AG20443 (cell line): ENCODE results near the gene CNN2.

ENCODE experiments used
- DNase-seq: peaks from one replicate; pipeline ENCODE4 v3.0.0; 2012; ENCODE audit warnings: low spot score, mixed read lengths

Gene CNN2

DNA sequence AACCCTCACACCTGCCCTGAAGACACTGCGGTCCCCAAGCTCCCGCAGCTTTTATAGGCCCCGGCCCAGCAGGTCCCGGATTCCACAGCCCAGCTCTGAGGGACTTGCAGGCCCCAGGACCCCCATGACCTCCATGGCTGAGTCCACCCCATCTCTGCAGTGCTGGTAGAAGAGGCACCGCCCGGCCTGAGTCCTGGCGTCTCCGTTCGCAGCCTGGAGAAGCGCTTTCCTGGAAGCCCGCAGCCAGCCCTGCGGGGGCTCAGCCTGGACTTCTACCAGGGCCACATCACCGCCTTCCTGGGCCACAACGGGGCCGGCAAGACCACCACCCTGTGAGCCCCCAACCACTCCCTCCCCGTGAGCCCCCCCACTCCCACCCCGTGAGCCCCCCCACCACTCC, 22.7 kb downstream of the CNN2 start:
- DNase-seq: no peak

DNA sequence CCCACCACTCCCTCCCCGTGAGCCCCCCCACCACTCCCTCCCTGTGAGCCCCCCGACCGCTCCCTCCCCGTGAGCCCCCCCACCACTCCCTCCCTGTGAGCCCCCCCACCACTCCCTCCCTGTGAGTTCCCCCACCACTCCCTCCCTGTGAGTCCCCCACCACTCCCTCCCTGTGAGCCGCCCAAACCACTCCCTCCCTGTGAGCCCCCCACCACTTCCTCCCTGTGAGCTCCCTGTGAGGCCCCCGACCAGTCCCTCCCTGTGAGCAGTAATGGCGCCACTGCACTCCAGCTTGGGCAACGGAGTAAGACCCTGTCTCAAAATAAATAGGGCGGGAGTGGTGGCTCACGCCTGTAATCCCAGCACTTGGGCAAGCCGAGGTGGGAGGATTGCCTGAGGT, 23.4 kb downstream of the CNN2 start:
- no peak for DNase-seq

DNA sequence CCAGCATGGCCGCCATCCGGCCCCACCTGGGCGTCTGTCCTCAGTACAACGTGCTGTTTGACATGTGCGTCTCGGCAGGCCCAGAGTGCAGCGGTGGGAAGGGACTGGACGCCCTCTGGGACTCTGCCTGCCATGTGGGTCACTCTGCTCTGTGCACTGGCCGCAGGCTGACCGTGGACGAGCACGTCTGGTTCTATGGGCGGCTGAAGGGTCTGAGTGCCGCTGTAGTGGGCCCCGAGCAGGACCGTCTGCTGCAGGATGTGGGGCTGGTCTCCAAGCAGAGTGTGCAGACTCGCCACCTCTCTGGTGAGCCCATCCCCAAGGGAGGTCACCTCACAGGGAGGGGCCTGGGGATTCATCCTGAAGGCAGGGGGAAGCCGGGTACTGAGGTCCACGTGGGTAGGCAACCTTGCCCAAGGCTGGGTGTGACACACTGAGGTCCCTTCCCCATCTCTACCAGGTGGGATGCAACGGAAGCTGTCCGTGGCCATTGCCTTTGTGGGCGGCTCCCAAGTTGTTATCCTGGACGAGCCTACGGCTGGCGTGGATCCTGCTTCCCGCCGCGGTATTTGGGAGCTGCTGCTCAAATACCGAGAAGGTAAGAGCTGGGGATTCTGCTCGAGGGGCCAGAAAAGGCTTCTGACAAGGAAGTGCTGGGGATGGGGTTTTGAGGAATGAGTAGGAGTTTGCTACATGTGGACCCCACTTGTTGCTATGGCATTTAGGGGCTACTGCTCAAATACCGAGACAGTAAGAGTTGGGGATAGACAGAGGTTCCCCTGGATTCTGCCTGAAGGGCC, 24.8 kb downstream of the CNN2 start:
- DNase-seq: no peak

DNA sequence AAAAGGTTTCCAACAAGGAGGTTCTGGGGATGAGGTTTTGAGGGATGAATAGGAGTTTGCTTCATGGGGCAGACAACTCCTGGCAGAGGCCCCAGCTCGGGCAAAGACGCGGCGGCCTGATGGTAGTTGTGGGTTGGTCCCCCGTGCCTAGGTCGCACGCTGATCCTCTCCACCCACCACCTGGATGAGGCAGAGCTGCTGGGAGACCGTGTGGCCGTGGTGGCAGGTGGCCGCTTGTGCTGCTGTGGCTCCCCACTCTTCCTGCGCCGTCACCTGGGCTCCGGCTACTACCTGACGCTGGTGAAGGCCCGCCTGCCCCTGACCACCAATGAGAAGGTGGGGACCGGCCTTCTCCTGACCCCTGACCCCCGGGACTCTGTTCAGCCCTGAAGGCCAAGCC, 25.4 kb downstream of the CNN2 start:
- no peak for DNase-seq

DNA sequence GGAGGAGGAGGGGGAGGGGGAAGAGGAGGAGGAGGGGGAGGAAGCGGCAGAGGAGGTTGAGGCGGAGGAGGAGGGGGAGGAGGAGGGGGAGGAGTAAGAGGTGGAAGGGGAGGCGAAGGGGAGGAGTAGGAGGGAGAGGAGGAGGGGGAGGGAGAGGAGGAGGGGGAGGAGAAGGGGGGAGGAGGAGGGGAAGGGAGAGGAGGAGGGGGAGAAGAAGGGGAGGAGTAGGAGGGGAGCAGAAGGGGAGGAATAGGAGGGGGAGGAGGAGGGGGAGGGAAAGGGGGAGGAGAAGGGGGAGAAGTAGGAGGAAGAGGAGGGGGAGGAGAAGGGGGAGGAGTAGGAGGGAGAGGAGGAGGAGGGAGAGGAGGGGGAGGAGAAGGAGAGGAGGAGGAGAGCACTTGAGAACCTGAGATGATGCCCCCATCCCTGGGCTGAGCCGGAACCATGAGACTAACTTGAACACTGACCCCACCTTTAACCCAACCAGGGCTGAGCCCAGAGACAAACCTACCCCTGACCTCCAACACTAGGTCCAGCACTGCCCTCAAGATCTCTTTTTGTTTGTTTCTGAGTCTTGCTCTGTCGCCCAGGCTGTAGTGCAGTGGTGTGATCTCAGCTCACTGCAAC, 26.1 kb downstream of the CNN2 start:
- no peak for DNase-seq

DNA sequence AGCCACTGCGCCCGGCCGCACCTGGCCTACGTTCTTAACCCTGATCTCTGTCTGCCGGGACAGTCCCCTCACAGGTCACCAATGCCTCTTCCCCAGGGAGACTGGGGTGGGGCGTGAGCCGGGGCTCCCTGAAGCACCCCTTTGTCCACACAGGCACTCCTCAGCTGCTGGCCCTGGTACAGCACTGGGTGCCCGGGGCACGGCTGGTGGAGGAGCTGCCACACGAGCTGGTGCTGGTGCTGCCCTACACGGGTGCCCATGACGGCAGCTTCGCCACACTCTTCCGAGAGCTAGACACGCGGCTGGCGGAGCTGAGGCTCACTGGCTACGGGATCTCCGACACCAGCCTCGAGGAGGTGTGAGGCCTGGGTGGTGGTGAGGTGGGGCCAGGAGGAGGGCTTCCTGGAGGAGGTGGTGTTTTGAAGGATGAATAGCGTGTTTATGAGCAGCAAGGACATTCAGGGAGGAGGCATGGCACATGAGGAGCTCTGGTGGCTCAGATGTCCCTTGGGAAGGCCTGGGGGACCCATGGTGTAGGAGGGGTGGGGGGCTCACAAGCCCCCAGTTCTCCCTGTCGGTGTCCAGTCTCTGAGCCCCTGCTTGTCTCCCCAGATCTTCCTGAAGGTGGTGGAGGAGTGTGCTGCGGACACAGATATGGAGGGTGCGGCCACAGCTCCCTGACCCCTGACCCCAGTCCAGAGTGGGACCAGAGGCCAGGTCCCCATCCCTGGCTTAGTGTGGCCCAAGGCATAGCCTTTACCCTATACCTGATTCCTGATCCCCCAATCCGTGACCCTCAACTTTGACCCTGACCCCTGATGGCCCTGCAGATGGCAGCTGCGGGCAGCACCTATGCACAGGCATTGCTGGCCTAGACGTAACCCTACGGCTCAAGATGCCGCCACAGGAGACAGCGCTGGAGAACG, 27.0 kb downstream of the CNN2 start:
- DNase-seq: no peak

DNA sequence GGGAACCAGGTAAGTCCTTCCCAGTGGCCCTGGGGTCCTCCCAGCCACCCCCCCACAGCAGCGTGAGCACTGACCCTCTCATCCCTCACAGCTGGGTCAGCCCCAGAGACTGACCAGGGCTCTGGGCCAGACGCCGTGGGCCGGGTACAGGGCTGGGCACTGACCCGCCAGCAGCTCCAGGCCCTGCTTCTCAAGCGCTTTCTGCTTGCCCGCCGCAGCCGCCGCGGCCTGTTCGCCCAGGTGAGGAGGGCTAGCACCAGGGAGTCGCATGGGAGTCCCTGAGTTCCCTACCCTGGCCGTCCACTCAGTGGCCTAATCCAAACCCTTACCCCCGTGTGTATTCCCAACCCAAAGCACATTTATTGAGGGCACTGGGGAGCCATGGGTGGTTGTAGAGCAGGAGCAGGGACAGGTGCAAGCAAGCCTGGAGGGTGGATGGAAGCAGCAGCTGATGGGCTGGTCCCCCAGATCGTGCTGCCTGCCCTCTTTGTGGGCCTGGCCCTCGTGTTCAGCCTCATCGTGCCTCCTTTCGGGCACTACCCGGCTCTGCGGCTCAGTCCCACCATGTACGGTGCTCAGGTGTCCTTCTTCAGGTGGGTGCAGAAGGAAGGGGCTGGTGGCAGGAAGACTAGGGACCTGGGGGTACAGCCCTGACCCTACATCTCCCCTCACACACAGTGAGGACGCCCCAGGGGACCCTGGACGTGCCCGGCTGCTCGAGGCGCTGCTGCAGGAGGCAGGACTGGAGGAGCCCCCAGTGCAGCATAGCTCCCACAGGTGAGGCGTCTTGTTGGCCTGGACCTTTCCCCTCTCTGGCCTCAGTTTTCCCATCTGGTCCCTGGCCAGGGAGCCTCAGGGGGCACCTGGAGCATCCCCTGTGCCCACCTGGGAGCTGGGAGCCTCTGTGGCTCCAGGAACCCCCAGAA, 28.0 kb downstream of the CNN2 start:
- DNase-seq: no peak

DNA sequence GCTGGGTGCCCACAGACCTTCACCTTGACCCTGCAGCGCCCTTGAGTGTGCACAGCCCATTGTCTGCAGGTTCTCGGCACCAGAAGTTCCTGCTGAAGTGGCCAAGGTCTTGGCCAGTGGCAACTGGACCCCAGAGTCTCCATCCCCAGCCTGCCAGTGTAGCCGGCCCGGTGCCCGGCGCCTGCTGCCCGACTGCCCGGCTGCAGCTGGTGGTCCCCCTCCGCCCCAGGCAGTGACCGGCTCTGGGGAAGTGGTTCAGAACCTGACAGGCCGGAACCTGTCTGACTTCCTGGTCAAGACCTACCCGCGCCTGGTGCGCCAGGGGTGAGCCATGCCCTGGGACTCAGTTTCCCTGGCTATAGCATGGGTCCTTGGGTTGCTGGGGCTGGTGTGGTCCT, 28.6 kb downstream of the CNN2 start:
- DNase-seq: no peak

DNA sequence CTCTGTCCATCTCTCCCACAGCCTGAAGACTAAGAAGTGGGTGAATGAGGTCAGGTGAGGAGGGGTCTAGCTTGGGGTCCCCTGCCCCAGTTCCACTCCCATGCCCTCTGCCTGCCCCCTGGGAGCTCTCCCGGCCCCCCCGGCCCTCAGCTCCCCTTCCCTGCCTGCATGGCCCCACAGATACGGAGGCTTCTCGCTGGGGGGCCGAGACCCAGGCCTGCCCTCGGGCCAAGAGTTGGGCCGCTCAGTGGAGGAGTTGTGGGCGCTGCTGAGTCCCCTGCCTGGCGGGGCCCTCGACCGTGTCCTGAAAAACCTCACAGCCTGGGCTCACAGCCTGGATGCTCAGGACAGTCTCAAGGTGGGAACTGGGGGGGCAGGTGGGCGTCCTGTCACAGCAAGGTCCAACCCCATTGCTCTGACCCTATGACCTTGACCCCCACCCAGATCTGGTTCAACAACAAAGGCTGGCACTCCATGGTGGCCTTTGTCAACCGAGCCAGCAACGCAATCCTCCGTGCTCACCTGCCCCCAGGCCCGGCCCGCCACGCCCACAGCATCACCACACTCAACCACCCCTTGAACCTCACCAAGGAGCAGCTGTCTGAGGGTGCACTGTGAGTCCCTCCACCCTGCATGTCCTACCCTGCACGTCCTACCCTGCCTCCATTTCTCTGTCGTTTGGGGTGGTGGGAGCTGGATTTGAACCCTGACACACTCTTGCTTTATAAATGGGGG, 29.6 kb downstream of the CNN2 start:
- DNase-seq: no peak

DNA sequence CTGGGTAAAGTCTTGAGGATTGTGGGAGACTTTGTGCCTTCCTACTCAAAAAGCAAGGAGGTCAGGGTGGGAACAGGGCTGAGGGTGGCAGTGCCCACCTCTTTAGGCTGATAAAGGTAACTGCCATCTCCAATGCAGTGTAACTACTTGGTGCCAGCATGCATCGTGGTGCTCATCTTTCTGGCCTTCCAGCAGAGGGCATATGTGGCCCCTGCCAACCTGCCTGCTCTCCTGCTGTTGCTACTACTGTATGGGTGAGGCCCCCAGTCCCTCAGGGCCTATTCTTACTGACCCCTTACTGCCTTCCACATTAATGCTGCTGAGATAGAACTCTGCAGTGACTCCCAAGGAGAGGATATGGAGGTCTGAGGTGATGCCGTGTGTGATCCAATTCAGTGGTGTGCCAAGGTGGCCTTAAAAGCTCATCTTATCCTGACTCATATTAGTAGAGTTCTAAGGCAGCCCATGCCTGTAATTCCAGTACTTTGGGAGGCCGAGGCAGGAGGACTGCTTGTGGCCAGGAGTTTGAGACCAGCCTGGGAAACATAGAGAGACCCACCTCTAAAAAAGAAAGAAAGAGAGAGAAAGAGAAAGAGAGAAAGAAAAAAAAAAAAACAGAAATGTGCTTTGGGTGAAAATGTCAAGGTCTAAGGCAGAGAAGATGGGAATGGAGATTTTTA, 30.9 kb downstream of the CNN2 start:
- no peak for DNase-seq

DNA sequence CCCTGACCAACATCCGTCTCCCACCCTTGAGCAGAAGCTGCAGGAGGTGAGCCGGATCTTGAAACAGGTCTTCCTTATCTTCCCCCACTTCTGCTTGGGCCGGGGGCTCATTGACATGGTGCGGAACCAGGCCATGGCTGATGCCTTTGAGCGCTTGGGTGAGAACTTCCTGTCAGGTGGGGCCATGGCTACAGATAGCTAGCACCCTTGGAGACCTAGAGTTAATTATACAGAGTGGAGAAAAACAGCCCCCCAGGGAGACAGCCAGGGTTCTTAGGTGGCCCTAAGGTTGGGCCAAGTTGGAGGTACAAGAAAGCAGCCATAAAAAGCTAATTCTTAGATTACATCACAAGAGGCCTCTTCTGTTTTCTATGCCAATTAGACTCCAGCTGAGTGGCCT, 31.7 kb downstream of the CNN2 start:
- no peak for DNase-seq

DNA sequence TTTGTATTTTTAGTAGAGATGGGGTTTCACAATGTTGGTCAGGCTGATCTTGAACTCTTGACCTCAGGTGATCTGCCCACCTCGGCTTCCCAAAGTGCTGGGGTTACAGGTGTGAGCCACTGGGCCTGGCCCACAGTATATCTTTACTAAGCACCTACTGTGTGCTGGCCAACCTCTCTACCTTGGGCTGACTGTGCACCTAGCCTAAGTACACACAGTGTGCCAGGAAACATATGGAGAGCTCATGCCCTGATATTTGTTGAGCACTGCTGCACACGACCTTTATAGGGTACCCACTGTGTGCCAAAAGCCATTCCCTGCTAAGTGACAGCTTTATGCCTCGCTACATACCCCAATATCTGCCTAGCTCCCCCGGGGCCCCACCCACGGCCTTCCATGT, 34.3 kb downstream of the CNN2 start:
- no peak for DNase-seq

DNA sequence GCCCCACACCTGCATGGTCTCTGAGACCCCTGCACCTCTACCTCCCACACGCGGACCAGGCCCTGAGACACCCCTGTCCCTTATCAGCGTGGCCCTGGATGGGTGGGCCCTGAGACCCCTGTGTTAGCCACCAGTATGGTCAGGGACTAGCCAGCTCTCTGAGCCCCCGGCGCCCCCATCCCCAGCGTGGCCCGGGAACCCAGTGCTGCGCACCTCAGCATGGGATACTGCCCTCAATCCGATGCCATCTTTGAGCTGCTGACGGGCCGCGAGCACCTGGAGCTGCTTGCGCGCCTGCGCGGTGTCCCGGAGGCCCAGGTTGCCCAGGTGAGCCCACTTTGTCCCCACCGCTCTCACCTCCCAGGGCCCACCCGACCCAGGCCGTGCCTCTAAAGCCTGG, 35.6 kb downstream of the CNN2 start:
- DNase-seq: no peak

DNA sequence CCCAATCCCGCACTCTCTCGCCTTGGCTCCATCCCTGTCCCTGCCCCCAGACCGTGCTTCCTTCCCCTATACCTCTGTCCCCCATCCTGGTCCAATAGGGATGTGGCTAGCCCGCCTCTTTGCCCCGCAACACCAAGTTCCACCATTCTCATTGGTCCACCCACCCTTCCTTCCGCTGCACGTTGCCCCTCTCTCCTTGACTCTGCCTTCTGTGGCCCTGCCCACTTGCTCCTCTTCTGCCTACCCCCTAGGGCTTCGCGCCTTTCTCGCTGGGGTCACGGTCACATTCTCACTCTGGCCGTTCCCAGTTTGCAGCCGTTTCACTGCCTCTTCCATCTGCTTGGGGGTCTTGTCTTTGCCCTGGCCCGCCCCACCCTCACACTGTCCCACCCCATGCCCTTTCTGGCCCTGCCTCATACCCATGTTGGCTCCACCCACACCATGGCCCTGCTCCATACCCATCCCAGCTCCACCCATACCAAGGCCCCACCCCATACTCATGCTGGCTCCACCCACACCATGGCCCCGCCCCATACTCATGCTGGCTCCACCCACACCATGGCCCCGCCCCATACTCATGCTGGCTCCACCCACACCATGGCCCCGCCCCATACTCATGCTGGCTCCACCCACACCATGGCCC, 36.1 kb downstream of the CNN2 start:
- DNase-seq: no peak

DNA sequence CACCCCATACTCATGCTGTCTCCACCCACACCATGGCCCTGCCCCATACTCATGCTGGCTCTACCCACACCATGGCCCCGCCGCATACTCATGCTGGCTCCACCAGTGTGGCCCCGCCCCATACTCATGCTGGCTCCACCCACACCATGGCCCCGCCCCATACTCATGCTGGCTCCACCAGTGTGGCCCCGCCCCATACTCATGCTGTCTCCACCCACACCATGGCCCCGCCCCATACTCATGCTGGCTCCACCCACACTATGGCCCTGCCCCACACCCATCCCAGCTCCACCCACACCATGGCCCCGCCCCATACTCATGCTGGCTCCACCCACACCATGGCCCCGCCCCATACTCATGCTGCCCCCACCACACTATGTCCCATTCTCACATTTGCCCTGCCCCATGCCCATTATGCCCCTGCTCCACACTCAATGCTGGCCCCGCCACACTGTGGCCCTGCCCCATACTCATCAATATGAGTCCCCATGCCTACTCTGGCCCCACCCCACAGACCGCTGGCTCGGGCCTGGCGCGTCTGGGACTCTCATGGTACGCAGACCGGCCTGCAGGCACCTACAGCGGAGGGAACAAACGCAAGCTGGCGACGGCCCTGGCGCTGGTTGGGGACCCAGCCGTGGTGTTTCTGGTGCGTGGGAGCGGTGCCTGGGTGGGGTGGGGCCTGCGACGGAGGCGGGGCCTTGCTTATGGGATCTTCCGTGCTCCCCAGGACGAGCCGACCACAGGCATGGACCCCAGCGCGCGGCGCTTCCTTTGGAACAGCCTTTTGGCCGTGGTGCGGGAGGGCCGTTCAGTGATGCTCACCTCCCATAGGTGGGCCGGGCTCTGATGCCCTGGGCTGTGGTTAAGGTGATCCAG, 36.9 kb downstream of the CNN2 start:
- no peak for DNase-seq

DNA sequence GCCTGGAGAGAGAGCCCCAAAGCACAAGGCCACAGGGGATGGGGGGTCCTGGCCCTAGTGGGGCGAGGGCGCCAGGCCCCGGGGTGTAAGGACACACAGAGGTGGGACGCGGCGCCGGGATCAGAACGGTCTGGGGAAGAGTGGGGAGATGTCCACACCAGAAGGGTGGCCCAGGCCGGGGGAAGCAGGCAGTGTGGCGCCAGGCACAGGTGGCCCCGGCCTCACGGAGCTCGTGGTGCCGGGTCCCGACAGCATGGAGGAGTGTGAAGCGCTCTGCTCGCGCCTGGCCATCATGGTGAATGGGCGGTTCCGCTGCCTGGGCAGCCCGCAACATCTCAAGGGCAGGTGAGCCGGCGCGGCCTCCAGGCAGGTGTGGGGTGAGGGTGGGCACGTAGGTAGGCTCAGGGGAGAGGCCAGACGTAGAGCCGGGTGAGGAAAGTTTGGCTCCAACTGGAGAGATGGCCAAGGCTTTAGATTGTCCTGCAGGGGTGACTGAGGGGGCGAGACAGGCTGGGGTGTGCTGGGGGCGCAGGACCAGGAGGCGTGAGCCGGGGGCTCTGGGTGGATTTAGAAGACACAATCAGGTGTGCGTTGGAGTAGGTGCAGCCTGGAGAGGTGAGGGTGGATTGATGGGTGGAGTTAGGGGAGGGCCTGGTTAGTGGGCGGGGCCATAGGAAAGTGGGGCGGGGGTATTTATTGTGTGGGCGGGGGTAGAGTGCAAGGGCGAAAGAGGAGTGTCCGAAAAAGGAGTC, 37.7 kb downstream of the CNN2 start:
- no peak for DNase-seq

DNA sequence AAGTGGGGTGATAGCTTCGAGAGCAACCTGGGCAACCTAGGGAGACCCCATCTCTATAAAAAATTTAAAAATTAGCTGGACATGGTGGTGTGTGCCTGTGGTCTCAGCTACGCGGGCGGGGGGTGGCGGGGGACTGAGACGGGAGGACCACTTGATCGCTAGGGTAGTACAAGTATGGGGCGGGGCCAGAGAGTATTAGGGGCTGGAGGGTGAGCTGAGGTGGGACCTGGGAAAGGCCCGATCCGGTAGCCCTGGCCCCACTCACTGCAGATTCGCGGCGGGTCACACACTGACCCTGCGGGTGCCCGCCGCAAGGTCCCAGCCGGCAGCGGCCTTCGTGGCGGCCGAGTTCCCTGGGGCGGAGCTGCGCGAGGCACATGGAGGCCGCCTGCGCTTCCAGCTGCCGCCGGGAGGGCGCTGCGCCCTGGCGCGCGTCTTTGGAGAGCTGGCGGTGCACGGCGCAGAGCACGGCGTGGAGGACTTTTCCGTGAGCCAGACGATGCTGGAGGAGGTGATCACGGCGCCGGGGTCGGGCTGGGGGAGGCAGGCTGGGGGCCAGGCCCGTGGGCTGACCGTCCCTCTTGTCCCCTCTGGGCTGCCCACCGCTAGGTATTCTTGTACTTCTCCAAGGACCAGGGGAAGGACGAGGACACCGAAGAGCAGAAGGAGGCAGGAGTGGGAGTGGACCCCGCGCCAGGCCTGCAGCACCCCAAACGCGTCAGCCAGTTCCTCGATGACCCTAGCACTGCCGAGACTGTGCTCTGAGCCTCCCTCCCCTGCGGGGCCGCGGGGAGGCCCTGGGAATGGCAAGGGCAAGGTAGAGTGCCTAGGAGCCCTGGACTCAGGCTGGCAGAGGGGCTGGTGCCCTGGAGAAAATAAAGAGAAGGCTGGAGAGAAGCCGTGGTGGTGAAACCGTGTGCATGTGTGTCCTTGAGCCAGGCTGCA, 38.5 kb downstream of the CNN2 start:
- DNase-seq: peak; percentile 91
